NCI-H128 (cell line): Measurements from ENCODE around the gene TNFRSF6B.

Experiments
- DNase-seq: peaks from one replicate; lab custom pipeline; 2025; ENCODE audit not compliant: unreplicated experiment; lab: John Stamatoyannopoulos, UW

TNFRSF6B gene

DNA sequence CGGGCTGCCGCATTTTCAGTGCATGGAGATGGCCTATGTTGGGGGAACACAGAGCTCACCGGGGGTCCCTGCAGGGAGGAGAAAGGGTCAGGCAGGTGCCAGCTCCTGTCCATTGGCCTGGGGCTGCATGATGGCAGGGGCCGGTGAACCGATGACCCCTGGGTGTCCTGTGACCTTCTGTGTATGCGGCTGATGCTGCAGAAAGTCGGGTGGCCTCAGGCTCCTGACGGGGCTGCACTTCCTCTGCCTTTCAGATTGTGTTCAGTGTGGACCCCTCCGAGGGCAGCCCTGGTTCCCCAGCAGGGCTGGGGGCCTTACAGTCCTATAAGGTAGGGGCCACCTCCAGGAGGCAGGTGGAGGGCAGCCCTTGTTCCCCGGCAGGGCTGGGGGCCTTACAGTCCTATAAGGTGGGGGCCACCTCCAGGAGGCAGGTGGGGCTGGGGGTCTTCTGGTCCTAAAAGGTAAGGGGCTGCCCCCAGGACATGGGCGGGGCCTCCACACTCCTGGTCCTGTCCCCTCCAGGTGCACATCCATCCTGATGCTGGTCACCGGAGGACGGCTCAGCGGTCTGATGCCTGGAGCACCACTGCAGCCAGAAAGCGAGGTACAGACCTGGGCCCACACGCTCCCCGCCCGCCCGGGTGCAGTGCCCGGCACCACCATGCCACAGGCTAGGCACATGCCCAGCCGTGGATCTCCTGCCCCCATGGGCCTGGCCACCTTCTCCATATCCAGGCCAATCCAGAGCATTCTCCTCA, 11.0 kb upstream of the TNFRSF6B start:
- no peak for DNase-seq

DNA sequence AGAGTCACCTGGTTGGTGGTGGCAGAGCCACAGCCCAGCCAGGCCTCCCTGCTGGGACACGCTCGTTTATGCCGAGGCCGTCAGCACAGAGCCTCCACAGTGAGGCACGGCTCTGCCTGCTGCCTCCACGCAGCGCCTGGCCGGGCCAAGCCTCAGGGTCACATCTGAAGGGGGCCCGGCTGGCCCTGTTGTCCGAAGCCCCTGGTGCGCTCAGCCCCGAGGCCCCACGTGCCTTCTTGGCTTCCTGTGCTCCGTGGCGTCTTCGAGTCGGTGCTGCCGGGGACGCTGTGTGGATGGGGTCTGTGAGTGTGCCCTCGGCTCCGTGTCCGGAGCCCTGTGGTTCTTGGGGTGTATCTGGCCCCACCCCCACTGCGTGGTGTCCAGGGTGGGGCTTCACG, 10.4 kb upstream of the TNFRSF6B start:
- no peak for DNase-seq

DNA sequence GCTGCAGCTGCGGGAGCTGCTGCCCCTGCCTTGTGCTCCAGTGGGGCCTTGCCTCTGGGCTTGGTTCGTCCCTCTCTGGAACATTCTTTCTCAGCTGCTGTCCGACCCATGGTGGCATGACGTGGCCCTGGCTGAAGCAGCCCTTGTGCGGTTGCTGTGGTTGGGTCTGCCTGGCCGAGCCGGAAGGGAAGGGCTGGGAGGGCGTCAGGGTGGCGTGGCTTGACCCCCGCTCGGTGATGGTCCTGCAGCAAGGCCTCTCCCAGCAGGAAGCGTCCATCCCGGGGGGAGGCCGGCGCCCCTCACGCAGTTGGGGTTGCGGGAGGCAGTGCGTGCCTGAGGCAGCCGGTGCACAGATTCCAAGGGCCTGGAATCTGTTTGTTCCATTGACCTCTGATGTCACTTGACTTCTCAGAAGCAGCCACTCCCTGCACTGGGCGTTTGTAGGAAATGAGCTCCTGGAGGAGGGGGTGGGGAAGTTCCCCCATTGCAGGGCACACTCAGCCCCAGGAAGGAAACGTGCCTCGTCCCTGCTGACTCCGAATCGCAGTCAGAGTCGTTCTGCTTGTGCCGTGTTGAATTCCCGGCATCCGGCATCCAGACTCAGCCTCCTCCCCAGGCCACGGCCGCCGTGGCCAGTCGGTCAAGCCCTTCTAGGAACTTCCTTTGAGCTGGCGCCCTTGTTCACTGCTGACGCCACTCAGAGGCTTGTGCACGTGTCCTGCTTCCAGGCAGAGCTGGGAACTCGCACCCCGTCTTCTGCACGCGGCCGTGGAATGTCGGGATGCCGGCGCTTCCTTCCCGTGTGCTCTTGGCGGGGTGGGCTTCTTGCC, 9.7 kb upstream of the TNFRSF6B start:
- DNase-seq: no peak

- no peak for DNase-seq
Measured at GRCh38 chr20:63687419-63688178, 8.9 kb upstream of the TNFRSF6B start.

DNA sequence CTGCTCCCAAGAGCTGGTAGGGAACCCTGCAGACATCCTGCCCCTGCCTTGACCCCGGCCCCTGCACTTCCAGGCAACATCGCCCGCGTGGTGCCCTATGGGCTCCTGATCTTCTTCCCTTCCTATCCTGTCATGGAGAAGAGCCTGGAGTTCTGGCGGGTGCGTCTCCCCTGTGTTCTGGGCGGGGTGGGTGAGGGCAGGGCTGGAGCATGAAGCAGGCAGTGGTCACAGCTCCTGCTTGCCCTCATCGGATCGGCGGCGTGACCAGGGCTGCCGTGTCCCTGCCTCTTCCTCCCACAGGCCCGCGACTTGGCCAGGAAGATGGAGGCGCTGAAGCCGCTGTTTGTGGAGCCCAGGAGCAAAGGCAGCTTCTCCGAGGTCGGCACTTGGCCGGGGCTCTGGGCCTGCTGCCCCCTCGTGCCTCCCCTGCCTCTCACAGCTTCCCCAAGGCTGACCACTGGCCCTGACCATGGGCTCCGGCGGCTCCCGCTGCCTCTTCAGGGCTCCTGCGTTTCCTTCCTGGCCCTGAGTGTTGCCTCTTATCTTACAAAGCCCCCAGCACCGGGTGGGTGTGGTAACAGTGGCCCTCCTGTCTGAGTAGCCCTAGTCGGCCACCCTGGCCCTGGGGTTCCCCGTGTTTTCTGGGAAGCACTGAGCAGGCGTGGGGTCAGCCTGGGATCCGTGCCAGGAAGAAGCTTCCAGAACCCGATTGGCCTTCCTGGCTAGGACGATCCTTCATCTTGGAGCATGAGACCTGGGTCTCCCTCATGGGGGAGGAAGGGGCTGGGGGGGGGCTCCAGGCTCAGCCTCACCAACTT, 8.0 kb upstream of the TNFRSF6B start:
- DNase-seq: no peak

- DNase-seq: no peak
Measured at GRCh38 chr20:63689046-63690002, 7.1 kb upstream of the TNFRSF6B start.

DNA sequence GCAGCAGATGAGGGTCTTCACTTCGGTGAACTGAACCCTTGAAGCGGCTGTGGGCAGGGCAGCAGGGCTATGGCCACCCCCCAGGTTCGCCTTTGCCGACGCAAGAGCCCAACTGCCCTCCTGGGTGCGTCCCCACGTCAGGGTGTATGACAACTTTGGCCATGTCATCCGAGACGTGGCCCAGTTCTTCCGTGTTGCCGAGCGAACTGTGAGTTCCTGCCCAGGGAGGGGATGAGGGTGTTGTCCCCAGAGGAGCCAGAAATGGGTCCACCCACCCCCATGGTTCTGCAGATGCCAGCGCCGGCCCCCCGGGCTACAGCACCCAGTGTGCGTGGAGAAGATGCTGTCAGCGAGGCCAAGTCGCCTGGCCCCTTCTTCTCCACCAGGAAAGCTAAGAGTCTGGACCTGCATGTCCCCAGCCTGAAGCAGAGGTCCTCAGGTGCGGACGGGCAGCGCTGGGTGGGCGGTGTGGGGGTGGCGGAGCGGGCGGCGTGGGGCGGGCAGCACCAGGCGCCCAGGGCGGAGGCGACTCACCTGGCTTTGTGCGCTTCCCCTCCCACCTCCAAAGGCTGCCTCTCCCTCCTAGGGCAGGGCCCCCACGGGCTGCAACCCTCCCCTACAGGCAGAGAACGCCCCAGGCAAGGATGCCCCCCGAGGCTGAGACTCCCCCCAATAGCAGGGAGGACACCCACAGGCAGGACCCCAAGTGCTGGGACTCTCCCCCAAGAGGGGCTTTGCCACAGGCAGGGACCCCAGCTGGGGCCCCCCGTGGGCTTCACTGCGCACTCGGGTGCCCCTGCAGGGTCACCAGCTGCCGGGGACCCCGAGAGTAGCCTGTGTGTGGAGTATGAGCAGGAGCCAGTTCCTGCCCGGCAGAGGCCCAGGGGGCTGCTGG, 6.2 kb upstream of the TNFRSF6B start:
- DNase-seq: no peak

GRCh38 chr20:63690898-63691710, 5.3 kb upstream of the TNFRSF6B start:
- DNase-seq: no peak

DNA sequence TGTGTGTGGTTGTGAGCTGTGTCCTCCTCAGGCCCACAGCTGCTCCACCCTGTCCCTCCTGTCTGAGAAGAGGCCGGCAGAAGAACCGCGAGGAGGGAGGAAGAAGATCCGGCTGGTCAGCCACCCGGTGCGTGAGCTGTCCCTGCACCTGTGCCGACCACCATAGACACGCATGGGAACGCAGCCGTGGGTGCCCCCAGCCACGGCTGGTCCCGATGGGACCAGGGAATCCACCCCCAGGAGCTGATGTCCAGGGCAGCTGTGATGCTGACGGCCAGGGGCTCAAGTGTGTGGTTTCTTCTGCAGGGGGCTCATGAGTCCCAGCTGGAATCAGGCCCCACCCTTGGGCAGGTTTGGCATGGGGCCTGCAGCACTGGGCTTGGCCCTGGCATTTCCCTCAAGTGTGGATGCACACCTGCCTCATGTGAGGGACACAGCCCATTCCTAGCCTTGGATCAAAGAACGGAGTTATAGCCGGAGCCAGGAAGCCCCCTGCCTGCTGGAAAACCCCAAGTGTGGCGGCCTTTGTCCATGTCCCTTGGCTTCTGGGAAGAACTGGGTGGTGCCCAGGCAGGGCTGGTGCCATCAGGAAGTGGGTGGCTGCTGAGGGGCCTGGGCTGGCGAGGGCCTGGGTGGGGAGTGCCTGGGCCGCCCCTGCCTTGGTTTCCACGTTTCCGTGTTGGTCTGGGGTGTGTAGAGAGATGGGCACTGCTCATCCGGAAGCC, 4.6 kb upstream of the TNFRSF6B start:
- no peak for DNase-seq

DNA sequence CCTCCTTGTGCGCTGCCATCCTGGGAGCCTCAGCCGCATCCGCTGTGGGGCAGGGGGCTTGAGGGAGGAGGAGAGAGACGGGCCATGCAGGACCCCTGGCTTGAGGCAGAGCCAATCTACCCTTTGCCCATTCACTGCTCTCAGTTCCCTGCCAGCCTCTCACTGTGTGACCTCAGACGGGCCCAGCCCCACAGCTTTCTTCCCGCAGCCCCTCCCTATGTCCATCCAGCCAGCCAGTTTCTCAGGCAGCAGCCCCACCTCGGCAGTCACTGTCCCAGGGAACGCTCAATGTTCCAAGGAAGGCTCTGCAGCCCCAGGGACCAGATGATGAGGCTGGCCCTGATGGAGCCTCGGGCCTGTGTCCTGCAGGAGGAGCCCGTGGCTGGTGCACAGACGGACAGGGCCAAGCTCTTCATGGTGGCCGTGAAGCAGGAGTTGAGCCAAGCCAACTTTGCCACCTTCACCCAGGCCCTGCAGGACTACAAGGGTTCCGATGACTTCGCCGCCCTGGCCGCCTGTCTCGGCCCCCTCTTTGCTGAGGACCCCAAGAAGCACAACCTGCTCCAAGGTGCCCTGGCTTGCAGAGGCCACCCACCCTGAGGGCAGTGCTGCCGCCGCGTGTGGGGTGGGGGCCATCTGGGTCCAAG, 3.9 kb upstream of the TNFRSF6B start:
- no peak for DNase-seq

- DNase-seq: no peak
Measured at GRCh38 chr20:63693083-63693732, 3.2 kb upstream of the TNFRSF6B start.

- no peak for DNase-seq
Measured at GRCh38 chr20:63693733-63694583, 2.5 kb upstream of the TNFRSF6B start.

- DNase-seq: no peak
Measured at GRCh38 chr20:63694584-63695423, 1.6 kb upstream of the TNFRSF6B start.
